HCT116 (cell line): ENCODE results near the gene COL18A1.

Experiments used
- CEBPB ChIP-seq: IDR thresholded peaks from 2 replicates; pipeline ENCODE4 v1.6.1; 2012; ENCODE audit warnings: low read depth
- EZH2phosphoT487 ChIP-seq: fragments of 200-600 bp; IDR thresholded peaks from 2 replicates; pipeline ENCODE4 v1.6.1; 2018; ENCODE audit warnings: antibody characterized with exemption, borderline replicate concordance
- POLR2A ChIP-seq: IDR thresholded peaks from 2 replicates; pipeline ENCODE4 v1.7.0; 2011; ENCODE audit warnings: borderline replicate concordance; ENCODE audit not compliant: insufficient read depth, insufficient read length; ENCODE audit errors: extremely low read depth
- POLR2AphosphoS5 ChIP-seq: IDR thresholded peaks from 2 replicates; pipeline ENCODE4 v1.6.1; 2011; ENCODE audit warnings: mild to moderate bottlenecking, low read depth, low read length, moderate library complexity
- SIN3A ChIP-seq: IDR thresholded peaks from 2 replicates; pipeline ENCODE4 v1.6.1; 2012; ENCODE audit warnings: low read depth
- SP1 ChIP-seq: IDR thresholded peaks from 2 replicates; pipeline ENCODE4 v1.6.1; 2012; ENCODE audit warnings: low read depth
- SRF ChIP-seq: IDR thresholded peaks from 2 replicates; pipeline ENCODE4 v1.6.1; 2012; ENCODE audit warnings: low read depth
- TF ChIP-seq, protein P1 (sequence below), 3 experiments: fragments of 200-600 bp in 1 of 3; sonication (generic) in 1 of 3; IDR thresholded peaks in 2 of 3; conservative IDR thresholded peaks in 1 of 3; 2 replicates each; pipeline ENCODE4 v1.5.1; 2012 to 2017; ENCODE audit warnings: low read depth in 2 of 3, low read length in 2 of 3, antibody characterized with exemption in 1 of 3, borderline replicate concordance in 1 of 3, control low read depth in 1 of 3, mild to moderate bottlenecking in 1 of 3, mixed read lengths in 1 of 3, mixed run types in 1 of 3, moderate library complexity in 1 of 3; ENCODE audit not compliant: insufficient read depth in 1 of 3

DNA sequence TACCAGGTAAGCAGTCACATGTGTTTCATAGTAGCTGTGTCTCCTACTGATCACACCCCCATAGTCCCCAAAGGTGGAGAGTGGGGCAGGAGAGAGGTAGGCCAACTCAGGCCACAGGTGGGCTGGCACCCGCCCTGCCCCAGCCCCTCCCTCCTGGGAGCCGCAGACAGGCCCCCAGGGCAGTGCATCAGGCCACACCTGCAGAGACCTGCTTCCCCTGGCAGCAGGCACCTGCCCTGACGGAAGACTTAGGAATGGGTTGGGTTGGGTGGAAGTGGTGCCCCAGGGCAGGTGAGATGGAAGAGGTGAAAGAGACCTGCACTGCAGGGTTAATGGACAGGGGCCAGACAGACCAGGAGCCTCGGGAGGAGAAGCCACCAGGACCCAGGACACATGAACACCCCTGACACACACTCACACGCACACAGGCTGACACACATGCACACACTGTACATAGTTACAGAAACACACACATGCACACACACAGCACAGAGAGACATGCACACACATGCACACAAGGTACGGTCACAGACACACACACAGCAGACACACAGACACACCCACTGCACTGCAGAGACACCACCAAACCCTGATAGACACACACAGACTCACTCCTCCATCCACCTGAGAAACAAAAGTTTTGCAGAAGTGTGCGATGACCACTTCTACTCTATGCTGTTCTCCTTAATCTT lies 1.7 kb upstream of the COL18A1 start:
- TF ChIP-seq, protein P1, sequence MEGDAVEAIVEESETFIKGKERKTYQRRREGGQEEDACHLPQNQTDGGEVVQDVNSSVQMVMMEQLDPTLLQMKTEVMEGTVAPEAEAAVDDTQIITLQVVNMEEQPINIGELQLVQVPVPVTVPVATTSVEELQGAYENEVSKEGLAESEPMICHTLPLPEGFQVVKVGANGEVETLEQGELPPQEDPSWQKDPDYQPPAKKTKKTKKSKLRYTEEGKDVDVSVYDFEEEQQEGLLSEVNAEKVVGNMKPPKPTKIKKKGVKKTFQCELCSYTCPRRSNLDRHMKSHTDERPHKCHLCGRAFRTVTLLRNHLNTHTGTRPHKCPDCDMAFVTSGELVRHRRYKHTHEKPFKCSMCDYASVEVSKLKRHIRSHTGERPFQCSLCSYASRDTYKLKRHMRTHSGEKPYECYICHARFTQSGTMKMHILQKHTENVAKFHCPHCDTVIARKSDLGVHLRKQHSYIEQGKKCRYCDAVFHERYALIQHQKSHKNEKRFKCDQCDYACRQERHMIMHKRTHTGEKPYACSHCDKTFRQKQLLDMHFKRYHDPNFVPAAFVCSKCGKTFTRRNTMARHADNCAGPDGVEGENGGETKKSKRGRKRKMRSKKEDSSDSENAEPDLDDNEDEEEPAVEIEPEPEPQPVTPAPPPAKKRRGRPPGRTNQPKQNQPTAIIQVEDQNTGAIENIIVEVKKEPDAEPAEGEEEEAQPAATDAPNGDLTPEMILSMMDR (IDR thresholded peaks at IDR 0.05 in 2 of 3, conservative IDR thresholded peaks at IDR 0.05 in 1 of 3; ENCODE audit: borderline replicate concordance in 1 of 3, insufficient read depth in 1 of 3, low read depth in 2 of 3, low read length in 2 of 3) = no peak
- TF ChIP-seq SRF = no peak
- TF ChIP-seq SIN3A = no peak
- no peak for TF ChIP-seq CEBPB
- no peak for TF ChIP-seq SP1
- TF ChIP-seq EZH2phosphoT487 = no peak
- no peak for TF ChIP-seq POLR2AphosphoS5
- no peak for TF ChIP-seq POLR2A
